ENCODE data around the gene LCP1.

Gene LCP1

DNA sequence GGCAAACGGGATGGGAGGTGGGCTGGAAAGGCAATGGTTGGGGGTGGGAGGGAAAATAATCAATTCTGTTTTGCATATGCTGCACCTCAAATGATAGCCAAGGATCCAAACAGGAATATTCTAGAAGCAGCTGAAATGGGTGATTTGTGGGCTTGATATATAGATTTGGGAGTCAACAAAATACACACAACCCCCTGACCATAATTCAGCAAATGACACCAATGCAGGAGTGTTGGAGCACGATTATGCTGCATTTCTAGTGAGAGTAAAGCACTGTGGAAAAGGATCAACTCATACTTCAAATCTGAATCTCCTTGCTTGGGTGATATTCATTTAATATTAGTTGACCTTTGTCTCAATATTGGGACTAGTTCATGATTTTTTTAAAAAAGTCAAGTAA lies 36.0 kb downstream of the LCP1 start:
- Histone ChIP-seq H3K36me3 (ENCODE audit: insufficient read depth, low read length) (peaks cover 95% of the 10 kb centered on the region), H3K79me2 (ENCODE audit: insufficient read depth, low read length) (no peaks in the 10 kb centered on the region), H3K9ac (ENCODE audit: low read length) (no peak overlapping the region), H3K4me1 (ENCODE audit: insufficient read depth, low read length, severe bottlenecking) (no peaks in the 10 kb centered on the region), H3F3A (ENCODE audit: insufficient read depth, low read length) (0 out of 2 replicates have a peak, but pooled peaks cover 4% of the 10 kb centered on the region), H3K4me2 (ENCODE audit: low read length) (no peak overlapping the region), H3K9me2 (ENCODE audit: low read depth, low read length) (no peaks in the 10 kb centered on the region), H3K27ac (ENCODE audit: low read depth, low read length, poor library complexity, severe bottlenecking) (no peak overlapping the region), H2AFZ (ENCODE audit: low read length) (no peak overlapping the region), H3K27me3 (ENCODE audit: insufficient read depth, low read length) (no peaks in the 10 kb centered on the region), H3K9me3 (ENCODE audit: low read length) (no peaks in the 10 kb centered on the region), H4K20me1 (ENCODE audit: insufficient read depth, low read length) (no peaks in the 10 kb centered on the region), H3K4me3 (ENCODE audit: low read depth, low read length, poor library complexity, severe bottlenecking) (no peak overlapping the region)
- TF ChIP-seq, protein P1, sequence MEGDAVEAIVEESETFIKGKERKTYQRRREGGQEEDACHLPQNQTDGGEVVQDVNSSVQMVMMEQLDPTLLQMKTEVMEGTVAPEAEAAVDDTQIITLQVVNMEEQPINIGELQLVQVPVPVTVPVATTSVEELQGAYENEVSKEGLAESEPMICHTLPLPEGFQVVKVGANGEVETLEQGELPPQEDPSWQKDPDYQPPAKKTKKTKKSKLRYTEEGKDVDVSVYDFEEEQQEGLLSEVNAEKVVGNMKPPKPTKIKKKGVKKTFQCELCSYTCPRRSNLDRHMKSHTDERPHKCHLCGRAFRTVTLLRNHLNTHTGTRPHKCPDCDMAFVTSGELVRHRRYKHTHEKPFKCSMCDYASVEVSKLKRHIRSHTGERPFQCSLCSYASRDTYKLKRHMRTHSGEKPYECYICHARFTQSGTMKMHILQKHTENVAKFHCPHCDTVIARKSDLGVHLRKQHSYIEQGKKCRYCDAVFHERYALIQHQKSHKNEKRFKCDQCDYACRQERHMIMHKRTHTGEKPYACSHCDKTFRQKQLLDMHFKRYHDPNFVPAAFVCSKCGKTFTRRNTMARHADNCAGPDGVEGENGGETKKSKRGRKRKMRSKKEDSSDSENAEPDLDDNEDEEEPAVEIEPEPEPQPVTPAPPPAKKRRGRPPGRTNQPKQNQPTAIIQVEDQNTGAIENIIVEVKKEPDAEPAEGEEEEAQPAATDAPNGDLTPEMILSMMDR (IDR thresholded peaks at IDR 0.05; ENCODE audit: low read length), result no peak
- no peak for TF ChIP-seq EZH2 (IDR thresholded peaks at IDR 0.05; ENCODE audit: borderline replicate concordance, low read length)

DNA sequence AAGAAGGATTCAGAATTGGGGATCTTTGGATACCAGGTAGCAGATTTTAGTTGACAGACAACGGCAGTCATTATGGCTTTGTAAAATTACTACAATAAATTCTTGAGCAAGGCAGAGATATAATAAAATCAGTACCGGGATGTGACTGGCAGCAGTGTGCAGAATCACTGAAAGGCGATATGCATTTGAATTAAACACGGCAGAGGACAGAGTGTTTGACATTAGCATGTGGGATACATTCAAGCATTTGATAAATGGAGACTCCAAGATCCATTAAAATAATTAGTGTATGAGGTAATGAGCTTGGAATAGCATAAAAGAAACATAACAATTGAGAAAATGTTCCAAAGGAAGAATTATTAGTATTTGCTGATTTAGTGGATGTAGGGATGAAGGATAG lies 36.8 kb downstream of the LCP1 start:
- Histone ChIP-seq H2AFZ (ENCODE audit: low read length) (no peak overlapping the region), H3K9ac (ENCODE audit: low read length) (no peak overlapping the region), H3K27me3 (ENCODE audit: insufficient read depth, low read length) (no peaks in the 10 kb centered on the region), H3K79me2 (ENCODE audit: insufficient read depth, low read length) (no peaks in the 10 kb centered on the region), H4K20me1 (ENCODE audit: insufficient read depth, low read length) (no peaks in the 10 kb centered on the region), H3K4me3 (ENCODE audit: low read depth, low read length, poor library complexity, severe bottlenecking) (no peak overlapping the region), H3K9me3 (ENCODE audit: low read length) (no peaks in the 10 kb centered on the region), H3K27ac (ENCODE audit: low read depth, low read length, poor library complexity, severe bottlenecking) (no peak overlapping the region), H3F3A (ENCODE audit: insufficient read depth, low read length) (no peaks in the 10 kb centered on the region), H3K4me1 (ENCODE audit: insufficient read depth, low read length, severe bottlenecking) (no peaks in the 10 kb centered on the region), H3K9me2 (ENCODE audit: low read depth, low read length) (no peaks in the 10 kb centered on the region), H3K36me3 (ENCODE audit: insufficient read depth, low read length) (peaks cover 95% of the 10 kb centered on the region), H3K4me2 (ENCODE audit: low read length) (no peak overlapping the region)
- TF ChIP-seq, protein P1 (IDR thresholded peaks at IDR 0.05; ENCODE audit: low read length), result no peak
- no peak for TF ChIP-seq EZH2 (IDR thresholded peaks at IDR 0.05; ENCODE audit: borderline replicate concordance, low read length)

DNA sequence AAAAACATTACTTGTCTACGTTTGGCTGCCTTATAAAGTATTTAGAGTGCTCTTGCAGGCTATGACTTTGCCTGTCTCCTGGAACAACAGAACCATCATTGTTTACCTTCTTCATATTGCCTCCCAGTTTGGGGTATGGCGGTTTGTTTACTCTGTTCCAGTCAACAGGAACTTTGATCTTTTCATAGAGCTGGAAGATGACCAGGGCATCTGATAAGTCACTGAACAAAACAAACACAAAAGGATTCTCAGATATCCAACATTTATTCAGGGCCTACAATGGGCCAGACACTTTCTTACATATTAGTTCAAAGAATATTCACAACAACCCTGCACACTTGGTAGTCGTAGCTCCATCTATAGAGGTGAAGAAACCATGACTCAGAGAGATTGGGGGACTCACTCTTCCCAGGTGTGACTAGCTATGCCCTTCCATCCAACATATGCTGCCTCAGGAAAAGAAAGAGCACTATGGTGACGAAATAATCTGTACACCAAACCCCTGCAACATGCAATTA lies 38.7 kb downstream of the LCP1 start:
- no peaks in the 10 kb centered on the region for H3K4me1 ChIP-seq (ENCODE audit: insufficient read depth, low read length, severe bottlenecking)
- no peaks in the 10 kb centered on the region for H4K20me1 ChIP-seq (ENCODE audit: insufficient read depth, low read length)
- no peak overlapping the region for H3K27ac ChIP-seq (ENCODE audit: low read depth, low read length, poor library complexity, severe bottlenecking)
- no peak overlapping the region for H3K4me2 ChIP-seq (ENCODE audit: low read length)
- H3K4me3 ChIP-seq (ENCODE audit: low read depth, low read length, poor library complexity, severe bottlenecking), result no peak overlapping the region
- H3K79me2 ChIP-seq (ENCODE audit: insufficient read depth, low read length), result no peaks in the 10 kb centered on the region
- no peaks in the 10 kb centered on the region for H3K9me2 ChIP-seq (ENCODE audit: low read depth, low read length)
- H3K36me3 ChIP-seq (ENCODE audit: insufficient read depth, low read length), result peaks cover 95% of the 10 kb centered on the region
- H3K27me3 ChIP-seq (ENCODE audit: insufficient read depth, low read length), result no peaks in the 10 kb centered on the region
- H3F3A ChIP-seq (ENCODE audit: insufficient read depth, low read length), result no peaks in the 10 kb centered on the region
- no peak overlapping the region for H3K9ac ChIP-seq (ENCODE audit: low read length)
- no peaks in the 10 kb centered on the region for H3K9me3 ChIP-seq (ENCODE audit: low read length)
- TF ChIP-seq, protein P1 (IDR thresholded peaks at IDR 0.05; ENCODE audit: low read length), result no peak
- TF ChIP-seq EZH2 (IDR thresholded peaks at IDR 0.05; ENCODE audit: borderline replicate concordance, low read length), result no peak
- H2AFZ ChIP-seq (ENCODE audit: low read length), result no peak overlapping the region
